MM.1S (cell line): ENCODE measurements around the gene HOXB7.

Source experiments
- DNase-seq: peaks from one replicate; pipeline ENCODE4 v3.0.0-alpha.2; 2015
- H2AFZ ChIP-seq: fragments of 300-600 bp; sonication (generic); 2 replicates; pipeline ENCODE4 v1.6.0; 2016; ENCODE audit warnings: antibody characterized with exemption, low read length
- H3F3A ChIP-seq: fragments of 300-600 bp; sonication (generic); 2 replicates; pipeline ENCODE4 v1.6.1; 2016; ENCODE audit warnings: mild to moderate bottlenecking, antibody characterized with exemption, low read length, moderate library complexity, mixed read lengths; ENCODE audit not compliant: insufficient read depth
- H3K27ac ChIP-seq: fragments of 300-600 bp; sonication (generic); 2 replicates; pipeline ENCODE4 v1.5.1; 2016; ENCODE audit warnings: mild to moderate bottlenecking, low read length
- H3K27me3 ChIP-seq: fragments of 300-600 bp; sonication (generic); replicated peaks from 2 replicates; pipeline ENCODE4 v1.6.0; 2016; ENCODE audit warnings: low read length; ENCODE audit not compliant: insufficient read depth
- H3K36me3 ChIP-seq: fragments of 300-600 bp; sonication (generic); replicated peaks from 2 replicates; pipeline ENCODE4 v1.6.1; 2016; ENCODE audit warnings: mild to moderate bottlenecking, low read length, mixed read lengths; ENCODE audit not compliant: insufficient read depth
- H3K4me1 ChIP-seq: fragments of 300-600 bp; sonication (generic); 2 replicates; pipeline ENCODE4 v1.6.1; 2016; ENCODE audit warnings: low read length, mixed read lengths
- H3K4me2 ChIP-seq: fragments of 300-600 bp; sonication (generic); 2 replicates; pipeline ENCODE4 v1.6.0; 2016; ENCODE audit warnings: low read depth, low read length
- H3K4me3 ChIP-seq: fragments of 300-600 bp; sonication (generic); 2 replicates; pipeline ENCODE4 v1.5.1; 2016; ENCODE audit warnings: low read length, mixed read lengths
- H3K79me2 ChIP-seq: fragments of 300-600 bp; sonication (generic); 2 replicates; pipeline ENCODE4 v1.6.1; 2016; ENCODE audit warnings: mixed run types, low read length, mixed read lengths
- H3K9ac ChIP-seq: fragments of 300-600 bp; sonication (generic); 2 replicates; pipeline ENCODE4 v1.6.1; 2016; ENCODE audit warnings: low read length, mixed read lengths
- H3K9me2 ChIP-seq: fragments of 300-600 bp; sonication (generic); replicated peaks from 2 replicates; pipeline ENCODE4 v1.6.1; 2016; ENCODE audit warnings: mild to moderate bottlenecking, low read length, mixed read lengths; ENCODE audit not compliant: insufficient read depth
- H3K9me3 ChIP-seq: fragments of 300-600 bp; sonication (generic); replicated peaks from 2 replicates; pipeline ENCODE4 v1.6.1; 2016; ENCODE audit warnings: mild to moderate bottlenecking, low read length, mixed read lengths; ENCODE audit not compliant: insufficient read depth
- H4K20me1 ChIP-seq: fragments of 300-600 bp; sonication (generic); 2 replicates; pipeline ENCODE4 v1.6.1; 2016; ENCODE audit warnings: mild to moderate bottlenecking, low read length, moderate library complexity, mixed read lengths; ENCODE audit not compliant: insufficient read depth
- CTCF ChIP-seq: fragments of 300-600 bp; sonication (generic); IDR thresholded peaks from 2 replicates; pipeline ENCODE4 v1.5.1; 2016; ENCODE audit warnings: antibody characterized with exemption, low read length, mixed read lengths
- EZH2 ChIP-seq: fragments of 300-600 bp; sonication (generic); optimal IDR thresholded peaks from 2 replicates; pipeline ENCODE3; 2017; ENCODE audit warnings: low read depth, mild to moderate bottlenecking, antibody characterized with exemption, low read length, mixed read lengths
- EZH2phosphoT487 ChIP-seq: fragments of 300-600 bp; sonication (generic); IDR thresholded peaks from 2 replicates; pipeline ENCODE4 v1.6.1; 2018; ENCODE audit warnings: antibody characterized with exemption, low read length

HOXB7 gene

GRCh38 chr17:48589831-48590606, 20.8 kb downstream of the HOXB7 start, which contains the start of gene HOXB3:
TSS of gene HOXB3 (minus strand) at chr17:48590241. CDS start at chr17:48552474, 37,767 bp downstream.
- DNase-seq: no peak
- Histone ChIP-seq H3K9ac (no peak within 1 kb of the TSS), H2AFZ (no peak within 1 kb of the TSS), H3K4me2 (no peak within 1 kb of the TSS), H3K9me3 (no peaks in the 10 kb centered on the region), H3K4me3 (no peak within 1 kb of the TSS), H3K9me2 (no peaks in the 10 kb centered on the region), H3K27ac (no peak within 1 kb of the TSS), H3K79me2 (no peaks in the 10 kb centered on the region), H3F3A (no peaks in the 10 kb centered on the region), H3K27me3 (peaks cover 17% of the 10 kb centered on the region), H3K4me1 (peaks cover 6% of the 10 kb centered on the region), H4K20me1 (no peaks in the 10 kb centered on the region), H3K36me3 (no peaks in the 10 kb centered on the region)
- no peak for TF ChIP-seq EZH2phosphoT487
- TF ChIP-seq CTCF: no peak
- TF ChIP-seq EZH2: no peak

- Histone ChIP-seq H3K4me2 (no peak overlapping the region), H3K9ac (no peak overlapping the region), H3K36me3 (no peaks in the 10 kb centered on the region), H3K4me1 (peaks cover 6% of the 10 kb centered on the region), H3K27me3 (peaks cover 17% of the 10 kb centered on the region), H3F3A (no peaks in the 10 kb centered on the region), H3K9me3 (no peaks in the 10 kb centered on the region), H3K79me2 (no peaks in the 10 kb centered on the region), H4K20me1 (no peaks in the 10 kb centered on the region), H3K4me3 (no peak overlapping the region), H3K27ac (no peak overlapping the region), H2AFZ (no peak overlapping the region), H3K9me2 (no peaks in the 10 kb centered on the region)
- no peak for DNase-seq
- TF ChIP-seq CTCF (no peak), EZH2 (no peak), EZH2phosphoT487 (no peak)
These were observed 21.6 kb downstream of the HOXB7 start for GRCh38 chr17:48589060-48589830.

GRCh38 chr17:48588528-48588927, 22.3 kb downstream of the HOXB7 start:
- no peaks in the 10 kb centered on the region for H4K20me1 ChIP-seq
- no peaks in the 10 kb centered on the region for H3F3A ChIP-seq
- H3K4me2 ChIP-seq: no peak overlapping the region

More at GRCh38 chr17:48588528-48588927, 22.3 kb downstream of the HOXB7 start:
- Histone ChIP-seq H3K79me2 (no peaks in the 10 kb centered on the region), H3K9me2 (no peaks in the 10 kb centered on the region), H3K9me3 (no peaks in the 10 kb centered on the region), H3K27ac (no peak overlapping the region), H3K27me3 (peaks cover 17% of the 10 kb centered on the region), H2AFZ (no peak overlapping the region), H3K9ac (no peak overlapping the region), H3K4me1 (peaks cover 6% of the 10 kb centered on the region), H3K4me3 (no peak overlapping the region), H3K36me3 (no peaks in the 10 kb centered on the region)
- DNase-seq: no peak
- no peak for TF ChIP-seq CTCF
- no peak for TF ChIP-seq EZH2
- no peak for TF ChIP-seq EZH2phosphoT487
